ENCODE data around the gene ITGA6.

DNA sequence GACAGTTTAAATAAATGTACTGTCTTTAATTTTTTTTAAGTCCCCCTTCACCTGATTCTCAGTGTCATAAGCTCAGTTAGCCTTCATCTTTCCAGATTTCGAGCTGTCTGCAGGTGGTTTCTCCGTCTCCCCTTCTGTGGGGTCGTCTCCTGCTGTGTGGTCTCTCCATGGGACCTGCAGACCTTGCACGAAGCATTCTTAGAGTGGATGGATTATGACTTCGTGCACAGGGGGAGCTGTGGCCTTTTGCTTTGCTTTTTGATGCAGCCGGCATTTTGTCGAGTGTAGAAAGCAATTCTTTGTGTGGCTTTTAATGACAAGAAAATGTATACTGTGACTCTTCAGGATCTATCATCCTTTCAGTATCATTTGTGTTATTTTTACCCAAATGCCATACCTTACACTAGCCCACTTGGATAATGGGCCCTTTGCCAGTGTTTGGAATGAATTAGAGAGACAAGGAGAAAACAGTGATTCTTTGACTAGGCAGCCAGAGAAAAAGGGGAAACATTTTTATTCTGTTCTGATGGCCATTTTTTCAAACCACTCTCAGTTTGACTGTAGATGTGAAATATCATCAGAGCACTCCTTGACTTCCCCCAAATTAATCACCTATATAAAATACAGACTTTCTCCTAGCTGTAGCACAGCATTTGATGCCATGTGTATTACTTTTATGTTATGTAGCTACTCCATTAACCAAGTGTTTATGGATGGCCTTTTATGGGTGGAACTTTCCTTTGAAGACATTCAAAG is 54.3 kb downstream of the ITGA6 start:
- TF ChIP-seq ZNF8 (CRISPR knock-in tag; IDR thresholded peaks at IDR 0.05) (no peak), CSRNP3 (CRISPR knock-in tag; IDR thresholded peaks at IDR 0.05) (no peak), RARB (CRISPR knock-in tag; IDR thresholded peaks at IDR 0.05) (no peak), OSR1 (CRISPR knock-in tag; IDR thresholded peaks at IDR 0.05) (no peak), ESRRG (CRISPR knock-in tag; IDR thresholded peaks at IDR 0.05) (no peak), SNAI2 (CRISPR knock-in tag; IDR thresholded peaks at IDR 0.05) (no peak), GLIS3 (CRISPR knock-in tag; IDR thresholded peaks at IDR 0.05) (no peak)
- TF ChIP-seq, protein P1, sequence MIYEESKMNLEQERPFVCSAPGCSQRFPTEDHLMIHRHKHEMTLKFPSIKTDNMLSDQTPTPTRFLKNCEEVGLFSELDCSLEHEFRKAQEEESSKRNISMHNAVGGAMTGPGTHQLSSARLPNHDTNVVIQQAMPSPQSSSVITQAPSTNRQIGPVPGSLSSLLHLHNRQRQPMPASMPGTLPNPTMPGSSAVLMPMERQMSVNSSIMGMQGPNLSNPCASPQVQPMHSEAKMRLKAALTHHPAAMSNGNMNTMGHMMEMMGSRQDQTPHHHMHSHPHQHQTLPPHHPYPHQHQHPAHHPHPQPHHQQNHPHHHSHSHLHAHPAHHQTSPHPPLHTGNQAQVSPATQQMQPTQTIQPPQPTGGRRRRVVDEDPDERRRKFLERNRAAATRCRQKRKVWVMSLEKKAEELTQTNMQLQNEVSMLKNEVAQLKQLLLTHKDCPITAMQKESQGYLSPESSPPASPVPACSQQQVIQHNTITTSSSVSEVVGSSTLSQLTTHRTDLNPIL (CRISPR knock-in tag; IDR thresholded peaks at IDR 0.05; ENCODE audit: low read depth), result no peak
